ENCODE measurements around the gene MATN1.

DNA sequence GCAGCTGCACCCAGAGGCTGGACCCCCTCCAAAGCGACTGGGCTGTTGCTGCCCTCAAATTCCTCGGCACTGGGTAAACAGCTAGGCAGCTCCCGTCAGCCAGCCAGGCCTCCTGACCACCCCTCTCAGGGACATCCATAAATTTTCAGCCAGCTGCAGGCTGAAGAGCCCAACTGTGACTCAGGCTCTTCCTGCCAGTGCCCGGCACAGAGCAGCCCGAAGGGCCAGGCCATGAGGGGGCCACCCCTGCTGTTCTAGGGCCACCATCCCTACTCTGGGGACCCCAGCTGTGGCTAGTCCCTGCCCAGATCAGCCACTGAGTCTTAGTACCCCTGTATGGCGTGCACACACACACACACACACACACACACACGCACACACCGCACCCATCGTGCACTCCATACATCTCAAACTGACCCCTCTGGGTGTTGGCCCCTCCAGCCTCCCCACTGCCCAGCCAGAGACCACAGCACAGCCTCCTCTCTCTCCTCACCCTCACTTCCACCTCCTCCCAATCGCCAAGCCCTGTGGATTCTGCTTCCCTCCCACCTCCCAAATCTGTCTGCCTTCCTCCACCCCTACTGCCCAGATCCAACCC lies 40.4 kb upstream of the MATN1 start:
- TF ChIP-seq TCF4 (CRISPR knock-in tag; IDR thresholded peaks at IDR 0.05; ENCODE audit: borderline replicate concordance) (no peak), SNAI2 (CRISPR knock-in tag; IDR thresholded peaks at IDR 0.05) (no peak), ZNF70 (CRISPR knock-in tag; IDR thresholded peaks at IDR 0.05) (no peak), ZFP3 (CRISPR knock-in tag; IDR thresholded peaks at IDR 0.05) (no peak)
- TF ChIP-seq, protein P1, sequence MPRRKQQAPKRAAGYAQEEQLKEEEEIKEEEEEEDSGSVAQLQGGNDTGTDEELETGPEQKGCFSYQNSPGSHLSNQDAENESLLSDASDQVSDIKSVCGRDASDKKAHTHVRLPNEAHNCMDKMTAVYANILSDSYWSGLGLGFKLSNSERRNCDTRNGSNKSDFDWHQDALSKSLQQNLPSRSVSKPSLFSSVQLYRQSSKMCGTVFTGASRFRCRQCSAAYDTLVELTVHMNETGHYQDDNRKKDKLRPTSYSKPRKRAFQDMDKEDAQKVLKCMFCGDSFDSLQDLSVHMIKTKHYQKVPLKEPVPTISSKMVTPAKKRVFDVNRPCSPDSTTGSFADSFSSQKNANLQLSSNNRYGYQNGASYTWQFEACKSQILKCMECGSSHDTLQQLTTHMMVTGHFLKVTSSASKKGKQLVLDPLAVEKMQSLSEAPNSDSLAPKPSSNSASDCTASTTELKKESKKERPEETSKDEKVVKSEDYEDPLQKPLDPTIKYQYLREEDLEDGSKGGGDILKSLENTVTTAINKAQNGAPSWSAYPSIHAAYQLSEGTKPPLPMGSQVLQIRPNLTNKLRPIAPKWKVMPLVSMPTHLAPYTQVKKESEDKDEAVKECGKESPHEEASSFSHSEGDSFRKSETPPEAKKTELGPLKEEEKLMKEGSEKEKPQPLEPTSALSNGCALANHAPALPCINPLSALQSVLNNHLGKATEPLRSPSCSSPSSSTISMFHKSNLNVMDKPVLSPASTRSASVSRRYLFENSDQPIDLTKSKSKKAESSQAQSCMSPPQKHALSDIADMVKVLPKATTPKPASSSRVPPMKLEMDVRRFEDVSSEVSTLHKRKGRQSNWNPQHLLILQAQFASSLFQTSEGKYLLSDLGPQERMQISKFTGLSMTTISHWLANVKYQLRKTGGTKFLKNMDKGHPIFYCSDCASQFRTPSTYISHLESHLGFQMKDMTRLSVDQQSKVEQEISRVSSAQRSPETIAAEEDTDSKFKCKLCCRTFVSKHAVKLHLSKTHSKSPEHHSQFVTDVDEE (CRISPR knock-in tag; IDR thresholded peaks at IDR 0.05) = no peak

Data from SK-N-SH treated with all-trans-retinoic acid at 6 μM for 48 hours (cell line).